HG02870 (cell line): ENCODE measurements around the gene NADK2.
A peak's percentile ranks its signal among the peaks of the same experiment; 100 is the strongest.

Experiments used
- ATAC-seq: cut with Tn5 transposase; IDR thresholded peaks from one replicate; pipeline ENCODE4 v1.9.1; 2021; ENCODE audit warnings: mild to moderate bottlenecking, moderate library complexity; ENCODE audit not compliant: unreplicated experiment

Gene NADK2

DNA sequence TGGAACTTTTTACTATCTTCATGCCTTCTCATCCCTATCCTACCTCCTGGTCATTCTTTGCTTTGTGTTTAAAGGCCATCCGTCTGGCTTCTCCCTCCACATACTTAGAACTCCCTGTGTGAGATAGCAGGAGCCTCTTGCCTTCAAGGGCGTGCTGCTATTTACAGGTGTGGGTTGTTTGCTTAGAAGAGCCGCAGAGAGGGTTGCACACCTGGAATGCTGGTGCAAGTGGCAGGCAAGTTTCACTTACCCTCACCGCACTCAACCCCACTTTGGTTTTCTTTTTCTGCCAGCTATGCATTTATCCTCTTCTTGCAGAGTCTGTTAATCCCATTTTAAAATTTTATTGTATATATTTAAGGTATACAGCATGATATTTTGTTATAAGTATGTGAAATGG lies 77.3 kb downstream of the NADK2 start:
- ATAC-seq, result no peak

- ATAC-seq, result no peak
Observed at GRCh38 chr5:36162810-36163486, 78.8 kb downstream of the NADK2 start.

DNA sequence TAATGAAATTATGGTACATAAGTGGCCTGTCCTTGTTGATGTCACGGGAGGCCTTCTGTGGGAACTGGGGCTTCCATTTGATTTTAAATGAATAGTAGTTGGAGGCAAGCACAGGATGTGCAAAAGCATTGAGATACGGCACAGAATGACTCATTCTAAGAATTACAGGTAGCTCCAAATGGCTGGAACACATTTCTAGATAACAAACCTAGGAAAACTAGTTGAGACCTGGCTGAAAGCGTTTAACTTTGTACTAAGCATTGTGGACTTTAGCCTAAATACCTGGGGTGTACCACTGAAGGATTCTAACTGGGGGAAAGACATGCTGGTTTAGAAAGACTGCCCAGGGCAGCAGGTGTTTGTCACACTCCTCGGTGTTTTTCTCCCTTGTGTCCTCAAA lies 80.4 kb downstream of the NADK2 start:
- ATAC-seq, result no peak

GRCh38 chr5:36160617-36161016 lies 81.1 kb downstream of the NADK2 start:
- no peak for ATAC-seq

DNA sequence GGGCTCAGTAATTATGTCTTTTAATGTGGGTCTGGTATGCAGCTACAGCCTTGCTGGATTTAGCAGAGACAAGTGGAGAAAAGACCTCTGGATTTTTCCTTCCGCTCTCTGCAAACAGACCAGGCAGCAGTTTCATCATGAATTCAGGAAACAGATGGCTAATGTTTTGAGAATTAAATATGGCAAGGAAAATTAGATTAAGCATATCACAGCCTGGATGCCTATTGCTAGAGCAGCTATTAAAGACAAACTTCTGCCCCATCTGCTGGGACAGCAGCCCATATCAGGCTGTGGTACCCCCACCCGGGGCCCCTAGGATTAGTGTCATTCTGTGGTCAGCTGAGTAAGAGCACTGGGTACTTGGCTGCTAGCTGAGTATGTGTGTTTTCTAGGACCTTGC lies 83.6 kb downstream of the NADK2 start:
- no peak for ATAC-seq

DNA sequence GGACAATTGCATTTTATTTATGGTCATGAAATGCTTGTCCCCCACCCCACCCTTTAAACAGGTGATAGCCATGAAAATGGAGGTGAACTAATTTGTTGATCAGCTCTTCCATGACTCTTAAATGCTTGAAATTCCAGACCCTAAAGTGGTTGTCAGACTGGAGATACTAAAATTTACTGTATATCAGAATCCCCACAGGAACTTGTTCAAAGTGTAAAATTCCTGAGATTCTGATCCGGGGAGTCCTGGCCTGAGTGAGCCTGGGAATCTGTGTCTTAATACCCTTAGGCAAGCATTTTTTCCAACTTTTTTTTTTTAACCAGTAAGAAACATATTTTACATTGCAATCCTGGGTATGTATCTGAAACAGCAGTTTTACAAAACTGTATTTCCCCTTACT lies 85.1 kb downstream of the NADK2 start:
- ATAC-seq, result no peak

DNA sequence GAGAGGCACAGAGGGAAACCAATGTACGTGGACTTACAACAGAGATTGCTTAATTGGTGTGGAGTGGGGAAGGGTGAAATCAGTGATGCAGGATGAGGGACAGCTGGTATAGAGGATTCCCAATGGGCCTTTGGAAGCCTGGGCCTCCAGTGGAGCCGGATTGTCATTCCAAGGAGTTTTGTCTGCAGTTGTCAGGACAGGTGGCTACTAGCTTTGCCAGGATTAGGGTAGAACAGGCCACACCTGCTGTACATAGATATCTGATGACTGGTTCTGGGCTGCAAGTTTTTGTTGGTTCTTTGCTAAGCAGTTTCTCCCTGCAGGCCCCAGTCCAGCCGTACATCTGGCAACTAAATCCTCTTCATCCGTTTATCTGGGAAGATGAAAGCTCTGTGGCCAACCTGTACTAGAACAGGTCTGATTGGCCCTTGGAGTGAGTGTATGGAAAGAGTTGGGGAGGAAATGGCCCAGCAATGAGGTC lies 85.6 kb downstream of the NADK2 start:
- ATAC-seq, result no peak

DNA sequence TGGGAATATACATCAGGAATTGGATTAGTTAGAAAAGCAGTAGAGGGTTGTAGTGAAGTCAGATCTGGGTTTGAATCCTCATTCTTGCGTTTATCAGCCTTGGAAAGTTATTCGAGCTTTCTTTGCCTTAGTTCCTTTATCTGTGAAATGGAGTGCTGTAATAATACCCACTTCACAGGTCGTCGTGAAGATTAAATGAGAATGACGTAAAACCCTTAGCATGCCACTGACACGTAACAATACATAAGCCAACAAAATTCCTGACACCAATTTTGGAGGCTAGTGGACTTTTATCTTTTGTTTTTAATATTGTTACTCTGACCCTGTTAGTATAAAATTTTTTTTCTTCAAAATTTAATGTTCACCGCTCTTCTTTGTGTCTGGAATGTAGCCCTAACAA lies 86.4 kb downstream of the NADK2 start:
- ATAC-seq, result no peak

GRCh38 chr5:36153726-36154125 lies 88.0 kb downstream of the NADK2 start:
- ATAC-seq, result no peak

DNA sequence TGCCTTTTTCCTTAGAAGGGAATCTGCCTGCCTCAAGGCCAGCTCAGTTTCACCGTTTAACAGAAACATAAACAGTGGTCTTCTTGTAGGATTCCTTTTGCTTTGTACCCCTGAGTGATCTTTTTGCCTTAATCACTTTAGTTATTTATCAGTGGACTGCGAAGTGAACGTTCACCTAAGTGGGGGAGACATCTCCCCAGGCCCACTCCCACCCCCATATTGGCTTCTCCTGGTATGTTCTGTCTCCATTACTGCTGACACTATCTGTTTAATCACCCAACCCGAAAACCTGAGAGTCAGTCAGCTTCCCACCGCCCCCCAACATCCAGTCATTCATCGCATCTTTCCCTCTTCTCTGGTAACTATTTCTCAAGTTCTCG lies 88.4 kb downstream of the NADK2 start:
- no peak for ATAC-seq

DNA sequence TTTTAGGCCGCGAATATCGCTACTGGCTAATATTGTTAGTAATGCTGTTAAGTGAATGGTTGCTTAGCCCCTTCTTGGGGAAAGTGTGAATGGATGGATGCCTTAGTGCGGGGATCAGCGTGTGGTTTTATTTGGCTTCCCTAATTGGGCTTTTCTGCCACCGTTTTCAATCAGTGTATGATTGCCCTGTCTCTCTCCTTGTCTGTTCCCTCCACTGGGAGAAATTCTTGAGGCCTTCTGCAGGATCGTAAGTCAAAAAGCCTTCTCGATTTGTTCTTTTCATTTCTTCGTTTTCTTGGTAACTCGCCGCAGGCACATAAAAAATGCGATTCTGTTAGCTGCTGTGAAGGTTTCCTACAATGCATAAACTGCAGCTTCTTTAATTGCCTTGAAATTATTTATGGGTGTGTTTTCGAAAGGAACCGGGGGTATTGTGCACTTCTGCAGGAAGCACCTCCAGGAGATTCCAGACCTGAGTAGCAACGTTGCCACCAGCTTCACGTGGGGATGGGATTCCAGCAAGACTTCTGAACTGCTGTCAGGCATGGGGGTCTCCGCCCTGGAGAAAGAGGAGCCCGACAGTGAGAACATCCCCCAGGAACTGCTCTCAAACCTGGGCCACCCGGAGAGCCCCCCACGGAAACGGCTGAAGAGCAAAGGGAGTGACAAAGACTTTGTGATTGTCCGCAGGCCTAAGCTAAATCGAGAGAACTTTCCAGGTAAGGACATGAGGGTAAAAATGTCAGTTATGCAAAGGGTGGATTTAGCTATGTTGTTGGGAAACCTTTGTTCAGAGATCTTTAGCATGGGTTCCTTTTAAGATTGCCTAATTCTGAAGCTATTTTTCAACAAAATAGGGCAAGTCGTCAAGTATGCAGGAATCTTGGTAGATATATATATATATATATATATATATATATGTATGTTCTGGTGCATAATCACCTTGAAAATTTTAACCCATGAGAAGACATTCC lies 89.1 kb downstream of the NADK2 start:
- ATAC-seq, result peak; percentile 1

DNA sequence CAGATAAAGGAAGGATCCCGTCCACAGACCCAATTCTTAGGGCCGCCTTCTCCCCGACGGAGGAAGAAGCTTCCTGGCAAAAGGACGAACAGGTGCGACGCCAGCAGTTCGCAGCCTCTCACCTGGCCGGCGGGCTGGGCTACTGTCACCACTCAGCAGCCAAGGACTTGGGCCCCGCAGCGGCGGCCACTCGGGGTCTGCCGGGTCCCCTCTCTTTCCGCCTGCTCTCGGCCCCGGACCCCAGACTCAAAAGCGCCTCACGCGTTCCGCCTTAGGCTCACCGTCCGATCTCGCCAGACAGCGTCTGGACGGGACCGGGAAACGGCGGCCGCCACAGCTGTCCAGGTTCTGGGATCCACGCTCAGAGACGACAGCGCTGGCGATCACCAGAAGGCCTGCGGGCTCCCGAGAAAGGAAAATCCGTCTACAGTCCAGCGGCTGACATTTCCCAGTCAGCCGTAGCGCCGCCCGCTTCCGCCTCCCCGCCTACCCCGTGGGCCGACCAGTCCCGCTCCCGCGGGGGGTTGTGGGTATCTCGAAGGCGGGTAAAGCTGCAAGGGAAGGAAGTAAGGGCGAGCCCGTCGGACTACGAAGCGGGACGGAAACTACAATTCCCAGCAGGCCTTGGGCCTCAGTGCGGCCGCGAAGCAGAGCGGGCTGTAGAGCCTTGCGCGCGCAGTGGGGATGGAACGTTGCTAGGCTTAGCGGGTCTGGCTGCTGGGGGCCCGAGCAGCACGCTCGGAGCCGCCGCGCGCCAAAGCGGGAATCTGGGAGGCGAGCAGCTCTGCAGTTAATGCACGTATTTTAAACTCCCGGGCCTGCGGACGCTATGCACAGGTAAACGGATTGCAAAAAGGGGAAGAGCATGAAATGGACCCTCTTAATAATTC lies 90.0 kb downstream of the NADK2 start, which contains the start of the genes LMBRD2 and SKP2:
Gene LMBRD2 (minus strand): TSS at position 454 of the 890 bp plus-strand sequence. CDS start 8,538 bp downstream, outside the sequence.
Gene SKP2 (plus strand): TSS at position 678 of the 890 bp plus-strand sequence. CDS start 152 bp downstream, at position 830.
- peak; percentile 98 for ATAC-seq

DNA sequence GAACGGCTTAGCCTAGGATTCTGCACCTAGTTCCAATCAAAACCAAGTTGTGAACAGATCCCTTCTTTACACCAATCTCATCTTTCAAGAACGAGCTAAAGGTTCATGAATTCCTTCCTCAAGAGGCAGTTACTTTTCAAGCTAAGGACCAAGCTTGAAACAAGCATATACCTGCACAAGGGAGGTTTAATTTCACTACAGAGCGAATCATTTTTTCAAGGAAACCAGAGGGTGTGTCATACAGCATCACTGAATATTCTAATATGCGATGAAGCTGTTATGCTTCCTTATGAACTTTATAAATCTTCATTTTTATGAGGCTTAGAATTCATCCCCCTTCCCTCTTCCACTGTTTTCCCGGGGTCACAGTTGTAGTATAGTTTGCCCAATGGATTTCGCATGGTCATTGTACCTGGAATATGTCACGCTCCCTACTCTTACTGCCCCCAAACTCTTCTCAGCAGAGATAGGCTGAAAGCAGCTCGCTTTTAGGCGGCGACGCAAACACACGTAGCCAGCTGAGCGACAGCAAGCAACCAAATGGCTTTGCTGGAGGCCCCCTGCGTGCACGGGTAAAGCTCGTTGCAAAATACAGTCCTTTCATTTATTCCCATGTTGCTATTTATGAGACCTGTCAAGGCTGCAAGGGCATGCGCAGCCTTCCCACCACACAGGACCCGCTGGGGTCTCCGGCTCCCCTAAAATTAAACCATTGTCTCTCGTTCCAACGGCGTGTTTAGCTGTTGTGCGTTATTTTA lies 90.9 kb downstream of the NADK2 start:
- ATAC-seq, result peak; percentile 27

GRCh38 chr5:36147681-36148080 lies 94.0 kb downstream of the NADK2 start:
- no peak for ATAC-seq

DNA sequence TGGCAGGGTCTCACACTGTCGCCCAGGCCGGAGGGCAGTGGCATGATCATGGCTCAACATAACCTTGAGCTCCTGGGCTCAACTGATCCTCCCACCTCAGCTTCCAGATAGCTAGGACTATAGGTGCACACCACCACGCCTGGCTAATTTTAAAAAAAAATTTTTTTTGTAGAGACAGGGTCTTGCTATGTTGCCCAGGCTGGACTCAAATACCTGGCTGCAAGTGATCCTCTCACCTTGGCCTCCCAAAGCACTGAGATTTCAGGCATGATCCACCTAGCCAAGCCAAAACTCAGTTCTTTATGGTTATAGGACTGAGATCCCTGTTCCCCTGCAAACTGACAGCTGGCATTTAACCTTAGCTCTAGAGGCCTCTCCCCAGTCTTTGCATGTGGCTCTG lies 95.3 kb downstream of the NADK2 start:
- no peak for ATAC-seq

GRCh38 chr5:36145311-36145710 lies 96.4 kb downstream of the NADK2 start:
- ATAC-seq, result no peak
